H9 (cell line): ENCODE results near the gene TEX51. TPM values are rescaled to one million over a fixed set of nuclear protein-coding genes. Genes with fewer than 3 reads are reported as not detected.

Experiments
- DNase-seq: peaks from one replicate; pipeline ENCODE4 v3.0.0-alpha.2; 2017
- H2AFZ ChIP-seq: one replicate; pipeline ENCODE4 v1.6.1; 2013; ENCODE audit warnings: mild to moderate bottlenecking, low read length, control low read depth, moderate library complexity
- H2AK5ac ChIP-seq: 2 replicates; pipeline ENCODE4 v1.6.1; 2013; ENCODE audit warnings: low read length, control low read depth, mixed read lengths; ENCODE audit not compliant: insufficient read length
- H2BK120ac ChIP-seq: one replicate; pipeline ENCODE4 v1.6.1; 2013; ENCODE audit warnings: low read depth, mild to moderate bottlenecking, low read length, control low read depth, inconsistent platforms; ENCODE audit not compliant: poor library complexity, severe bottlenecking
- H2BK12ac ChIP-seq: 2 replicates; pipeline ENCODE4 v1.6.1; 2013; ENCODE audit warnings: low read length, control low read depth, mixed read lengths, low read depth; ENCODE audit not compliant: insufficient read length
- H2BK15ac ChIP-seq: 2 replicates; pipeline ENCODE4 v1.6.1; 2013; ENCODE audit warnings: low read depth, low read length, control low read depth
- H2BK20ac ChIP-seq: one replicate; pipeline ENCODE4 v1.6.1; 2013; ENCODE audit warnings: low read depth, mild to moderate bottlenecking, low read length, control low read depth, inconsistent platforms; ENCODE audit not compliant: poor library complexity, severe bottlenecking
- H2BK5ac ChIP-seq: 2 replicates; pipeline ENCODE4 v1.6.1; 2013; ENCODE audit warnings: low read length, control low read depth, mixed read lengths; ENCODE audit not compliant: insufficient read length
- H3K14ac ChIP-seq: 2 replicates; pipeline ENCODE4 v1.6.1; 2013; ENCODE audit warnings: low read length, control low read depth; ENCODE audit not compliant: insufficient read depth
- H3K18ac ChIP-seq: 2 replicates; pipeline ENCODE4 v1.6.1; 2013; ENCODE audit warnings: low read depth, mild to moderate bottlenecking, mixed read lengths, low read length, control low read depth; ENCODE audit not compliant: insufficient read length
- H3K23ac ChIP-seq: 2 replicates; pipeline ENCODE4 v1.6.1; 2013; ENCODE audit warnings: low read length, control low read depth, mixed read lengths, low read depth; ENCODE audit not compliant: insufficient read length
- H3K23me2 ChIP-seq: 2 replicates; pipeline ENCODE4 v1.6.1; 2013; ENCODE audit warnings: low read depth, mild to moderate bottlenecking, mixed read lengths, low read length, control low read depth; ENCODE audit not compliant: insufficient read length, poor library complexity, severe bottlenecking
- H3K27ac ChIP-seq: 2 replicates; pipeline ENCODE4 v1.5.1; 2013; ENCODE audit warnings: low read length, control low read depth, mixed read lengths, low read depth; ENCODE audit not compliant: insufficient read length
- H3K27me3 ChIP-seq: 2 replicates; pipeline ENCODE4 v1.6.1; 2013; ENCODE audit warnings: low read length, control low read depth, inconsistent platforms; ENCODE audit not compliant: insufficient read depth
- H3K4ac ChIP-seq: 2 replicates; pipeline ENCODE4 v1.6.1; 2013; ENCODE audit warnings: low read depth, mild to moderate bottlenecking, control low read depth, inconsistent platforms, low read length, moderate library complexity
- H3K4me1 ChIP-seq: 2 replicates; pipeline ENCODE4 v1.6.1; 2013; ENCODE audit warnings: low read length, control low read depth, inconsistent platforms; ENCODE audit not compliant: insufficient read depth
- H3K4me2 ChIP-seq: 2 replicates; pipeline ENCODE4 v1.6.1; 2013; ENCODE audit warnings: low read length, control low read depth, mixed read lengths; ENCODE audit not compliant: insufficient read length, insufficient read depth
- H3K56ac ChIP-seq: 2 replicates; pipeline ENCODE4 v1.6.1; 2013; ENCODE audit warnings: low read depth, mild to moderate bottlenecking, mixed read lengths, low read length, control low read depth; ENCODE audit not compliant: insufficient read length
- H3K79me1 ChIP-seq: 2 replicates; pipeline ENCODE4 v1.6.1; 2013; ENCODE audit warnings: low read depth, mild to moderate bottlenecking, moderate library complexity, low read length, control low read depth, inconsistent platforms; ENCODE audit not compliant: insufficient read depth, poor library complexity, severe bottlenecking
- H3K79me2 ChIP-seq: 2 replicates; pipeline ENCODE4 v1.6.1; 2013; ENCODE audit warnings: low read length, control low read depth, inconsistent platforms; ENCODE audit not compliant: insufficient read depth
- H3K9ac ChIP-seq: 2 replicates; pipeline ENCODE4 v1.6.1; 2013; ENCODE audit warnings: low read length, control low read depth, mixed read lengths; ENCODE audit not compliant: insufficient read length; ENCODE audit errors: extremely low read depth
- H3K9me3 ChIP-seq: one replicate; pipeline ENCODE4 v1.6.1; 2013; ENCODE audit warnings: low read depth, low read length, inconsistent platforms; ENCODE audit not compliant: control insufficient read depth
- H3T11ph ChIP-seq: one replicate; pipeline ENCODE4 v1.6.1; 2013; ENCODE audit warnings: mild to moderate bottlenecking, low read length, control low read depth, inconsistent platforms
- H4K20me1 ChIP-seq: one replicate; pipeline ENCODE4 v1.6.1; 2013; ENCODE audit not compliant: control insufficient read depth, insufficient read length, insufficient read depth
- H4K5ac ChIP-seq: 2 replicates; pipeline ENCODE4 v1.6.1; 2013; ENCODE audit warnings: low read depth, mild to moderate bottlenecking, mixed read lengths, low read length, control low read depth; ENCODE audit not compliant: insufficient read length
- H4K8ac ChIP-seq: replicated peaks from 2 replicates; pipeline ENCODE4 v1.6.1; 2013; ENCODE audit warnings: low read length, control low read depth, mixed read lengths, low read depth; ENCODE audit not compliant: insufficient read length
- H4K91ac ChIP-seq: 2 replicates; pipeline ENCODE4 v1.6.1; 2013; ENCODE audit warnings: low read depth, mild to moderate bottlenecking, moderate library complexity, mixed read lengths, low read length, control low read depth; ENCODE audit not compliant: insufficient read length
- H3K27ac Mint-ChIP-seq, 3 experiments: 2 replicates in 2 of 3; 3 replicates in 1 of 3; pipeline ENCODE4 v1.8.0; 2020 to 2021; ENCODE audit warnings: mixed read lengths in 3 of 3, mild to moderate bottlenecking in 1 of 3, moderate library complexity in 1 of 3
- H3K27me3 Mint-ChIP-seq: 2 replicates; pipeline ENCODE4 v1.8.0; 2021; ENCODE audit warnings: low read depth, mild to moderate bottlenecking, moderate library complexity, mixed read lengths
- H3K36me3 Mint-ChIP-seq, 3 experiments: 2 replicates in 2 of 3; 3 replicates in 1 of 3; pipeline ENCODE4 v1.8.0; 2020 to 2021; ENCODE audit warnings: low read depth in 3 of 3, mixed read lengths in 3 of 3; ENCODE audit not compliant: insufficient read depth in 1 of 3
- H3K4me1 Mint-ChIP-seq, 2 experiments: 2 replicates each; pipeline ENCODE4 v1.8.0; 2020; ENCODE audit warnings: mixed read lengths in 2 of 2
- H3K4me3 Mint-ChIP-seq, 2 experiments: 2 replicates in 1 of 2; 3 replicates in 1 of 2; pipeline ENCODE4 v1.8.0; 2020 to 2021; ENCODE audit warnings: mild to moderate bottlenecking in 2 of 2, mixed read lengths in 2 of 2, moderate library complexity in 1 of 2
- H3K9me3 Mint-ChIP-seq, 2 experiments: 2 replicates in 1 of 2; 3 replicates in 1 of 2; pipeline ENCODE4 v1.8.0; 2020; ENCODE audit warnings: mild to moderate bottlenecking in 2 of 2, mixed read lengths in 2 of 2, moderate library complexity in 1 of 2
- WGBS: extraction: QIAGEN DNeasy Blood & Tissue Kit; methylation state at CpG from one replicate; pipeline ENCODE4 v1.1.7; 2013; ENCODE audit warnings: missing lambda C conversion rate, low lambda C conversion rate, mixed read lengths; ENCODE audit not compliant: insufficient read length; ENCODE audit errors: extremely low coverage; 5-methylcytosine and 5-hydroxymethylcytosine counted together
- total RNA-seq: library from RNA; stranded (reverse); gene quantifications from 2 replicates; pipeline ENCODE4 v1.2.1, GENCODE V29; 2021
- TF ChIP-seq, protein P1 (sequence below): fragments of 200-600 bp; sonication (generic); conservative IDR thresholded peaks from 3 replicates; pipeline ENCODE4 v1.8.0; 2021; ENCODE audit warnings: antibody characterized with exemption, mild to moderate bottlenecking

The TEX51 gene
- total RNA-seq, 1 experiment from 2014 or later, result not detected

DNA sequence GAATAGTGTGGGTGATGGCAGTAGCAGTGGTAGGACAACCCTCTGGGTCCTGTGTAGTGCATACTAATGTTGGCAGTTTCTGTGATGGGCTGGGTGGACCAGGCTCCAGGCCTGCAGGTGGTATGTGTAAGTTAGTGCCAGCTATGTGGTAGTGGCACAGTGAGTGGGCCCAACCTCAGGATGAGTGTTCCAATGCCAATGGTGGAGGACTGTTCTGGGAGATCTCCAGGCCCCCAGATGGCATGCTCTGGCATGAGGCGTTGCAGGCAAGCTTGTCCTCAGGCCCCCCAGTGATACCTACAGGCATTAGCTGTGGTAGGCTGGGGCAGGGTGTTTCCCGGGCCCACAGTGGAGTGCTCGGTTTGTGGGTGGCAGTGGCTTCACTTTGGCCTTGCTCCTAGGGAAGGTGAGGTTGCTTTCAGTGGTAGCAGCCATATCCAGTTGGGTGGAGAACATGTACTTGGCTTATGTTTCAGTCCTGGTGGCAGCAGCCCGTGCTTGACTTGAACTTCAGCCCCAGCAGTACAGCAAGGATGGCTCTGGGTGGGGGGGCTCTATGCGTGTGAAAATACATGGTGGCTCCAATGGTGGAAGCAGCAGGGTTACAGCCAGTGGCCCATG is 32.4 kb downstream of the TEX51 start:
- no CpG with 5 or more reads among the region's 5 CpGs for WGBS

More for the DNA sequence above, 32.4 kb downstream of the TEX51 start:
- Histone ChIP-seq H3K79me2 (no peaks in the 10 kb centered on the region), H3K79me1 (no peaks in the 10 kb centered on the region), H4K91ac (no peak overlapping the region), H3K14ac (no peak overlapping the region), H3K4ac (no peak overlapping the region), H3K9ac (no peak overlapping the region), H4K8ac (no peak overlapping the region), H3K56ac (no peak overlapping the region), H2BK20ac (no peak overlapping the region), H2AFZ (no peak overlapping the region), H3K27ac (no peak overlapping the region), H3T11ph (no peak overlapping the region), H3K27me3 (no peaks in the 10 kb centered on the region), H3K4me1 (no peaks in the 10 kb centered on the region), H3K18ac (no peak overlapping the region), H3K4me2 (no peak overlapping the region), H4K5ac (no peak overlapping the region), H3K23me2 (no peaks in the 10 kb centered on the region), H2AK5ac (no peak overlapping the region), H2BK120ac (no peak overlapping the region), H2BK15ac (no peak overlapping the region), H3K23ac (no peak overlapping the region), H4K20me1 (no peaks in the 10 kb centered on the region), H3K9me3 (no peaks in the 10 kb centered on the region), H2BK5ac (no peak overlapping the region), H2BK12ac (no peak overlapping the region)
- Mint-ChIP-seq H3K9me3 (peaks cover 8 to 14% of the 10 kb centered on the region in 2 experiments; a peak in 4 of 5 replicates), H3K36me3 (peaks cover 0 to 2% (median 0%) of the 10 kb centered on the region in 3 experiments; a peak in 2 of 7 replicates), H3K4me3 (no peak overlapping the region), H3K4me1 (peaks cover 0 to 4% of the 10 kb centered on the region in 2 experiments; a peak in 1 of 4 replicates), H3K27ac (no peak overlapping the region), H3K27me3 (peaks cover 31% of the 10 kb centered on the region)
- TF ChIP-seq, protein P1, sequence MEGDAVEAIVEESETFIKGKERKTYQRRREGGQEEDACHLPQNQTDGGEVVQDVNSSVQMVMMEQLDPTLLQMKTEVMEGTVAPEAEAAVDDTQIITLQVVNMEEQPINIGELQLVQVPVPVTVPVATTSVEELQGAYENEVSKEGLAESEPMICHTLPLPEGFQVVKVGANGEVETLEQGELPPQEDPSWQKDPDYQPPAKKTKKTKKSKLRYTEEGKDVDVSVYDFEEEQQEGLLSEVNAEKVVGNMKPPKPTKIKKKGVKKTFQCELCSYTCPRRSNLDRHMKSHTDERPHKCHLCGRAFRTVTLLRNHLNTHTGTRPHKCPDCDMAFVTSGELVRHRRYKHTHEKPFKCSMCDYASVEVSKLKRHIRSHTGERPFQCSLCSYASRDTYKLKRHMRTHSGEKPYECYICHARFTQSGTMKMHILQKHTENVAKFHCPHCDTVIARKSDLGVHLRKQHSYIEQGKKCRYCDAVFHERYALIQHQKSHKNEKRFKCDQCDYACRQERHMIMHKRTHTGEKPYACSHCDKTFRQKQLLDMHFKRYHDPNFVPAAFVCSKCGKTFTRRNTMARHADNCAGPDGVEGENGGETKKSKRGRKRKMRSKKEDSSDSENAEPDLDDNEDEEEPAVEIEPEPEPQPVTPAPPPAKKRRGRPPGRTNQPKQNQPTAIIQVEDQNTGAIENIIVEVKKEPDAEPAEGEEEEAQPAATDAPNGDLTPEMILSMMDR, result no peak
- DNase-seq, result no peak
